ENCODE results near the gene ETV3L.

DNA sequence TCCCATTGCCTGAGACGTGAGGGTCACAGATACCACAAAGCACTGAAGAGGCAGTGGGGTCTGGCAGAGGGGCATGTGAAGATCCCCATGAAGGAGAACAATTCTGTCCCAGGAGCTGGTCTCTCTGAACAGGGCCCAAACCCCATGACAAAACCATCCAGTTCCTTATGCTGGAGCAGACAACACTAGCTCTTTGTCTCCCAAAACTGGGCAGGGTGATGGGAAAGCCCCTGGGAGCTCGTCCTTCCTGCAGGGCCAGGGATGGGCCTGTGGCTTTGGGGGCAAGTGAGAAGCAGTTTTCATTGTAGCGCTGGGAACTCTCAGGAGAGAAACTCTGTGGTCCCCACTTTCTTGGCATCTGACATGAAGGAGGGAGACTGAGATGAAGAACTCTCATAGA is 8.8 kb downstream of the ETV3L start:
- TF ChIP-seq, protein P1, sequence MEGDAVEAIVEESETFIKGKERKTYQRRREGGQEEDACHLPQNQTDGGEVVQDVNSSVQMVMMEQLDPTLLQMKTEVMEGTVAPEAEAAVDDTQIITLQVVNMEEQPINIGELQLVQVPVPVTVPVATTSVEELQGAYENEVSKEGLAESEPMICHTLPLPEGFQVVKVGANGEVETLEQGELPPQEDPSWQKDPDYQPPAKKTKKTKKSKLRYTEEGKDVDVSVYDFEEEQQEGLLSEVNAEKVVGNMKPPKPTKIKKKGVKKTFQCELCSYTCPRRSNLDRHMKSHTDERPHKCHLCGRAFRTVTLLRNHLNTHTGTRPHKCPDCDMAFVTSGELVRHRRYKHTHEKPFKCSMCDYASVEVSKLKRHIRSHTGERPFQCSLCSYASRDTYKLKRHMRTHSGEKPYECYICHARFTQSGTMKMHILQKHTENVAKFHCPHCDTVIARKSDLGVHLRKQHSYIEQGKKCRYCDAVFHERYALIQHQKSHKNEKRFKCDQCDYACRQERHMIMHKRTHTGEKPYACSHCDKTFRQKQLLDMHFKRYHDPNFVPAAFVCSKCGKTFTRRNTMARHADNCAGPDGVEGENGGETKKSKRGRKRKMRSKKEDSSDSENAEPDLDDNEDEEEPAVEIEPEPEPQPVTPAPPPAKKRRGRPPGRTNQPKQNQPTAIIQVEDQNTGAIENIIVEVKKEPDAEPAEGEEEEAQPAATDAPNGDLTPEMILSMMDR (IDR thresholded peaks at IDR 0.05; ENCODE audit: control extremely low read depth in 1 of 3, insufficient read depth in 1 of 3, low read depth in 1 of 3, low read length in 3 of 3): no peak
- TF ChIP-seq, protein P2, sequence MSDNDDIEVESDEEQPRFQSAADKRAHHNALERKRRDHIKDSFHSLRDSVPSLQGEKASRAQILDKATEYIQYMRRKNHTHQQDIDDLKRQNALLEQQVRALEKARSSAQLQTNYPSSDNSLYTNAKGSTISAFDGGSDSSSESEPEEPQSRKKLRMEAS (IDR thresholded peaks at IDR 0.05): no peak
- TF ChIP-seq MAFK (IDR thresholded peaks at IDR 0.05; ENCODE audit: low read depth, low read length): no peak
- no peak for TF ChIP-seq TEAD4 (IDR thresholded peaks at IDR 0.05; ENCODE audit: low read depth, low read length)
- TF ChIP-seq SP1 (IDR thresholded peaks at IDR 0.05; ENCODE audit: low read depth, low read length): no peak
